GM06990 (cell line): ENCODE measurements around the gene HRAS.

ENCODE experiments used
- DNase-seq: peaks from one replicate; pipeline ENCODE4 v3.0.0-alpha.2; 2011; ENCODE audit not compliant: insufficient read length; ENCODE audit errors: extremely low read depth
- H3K27me3 ChIP-seq: replicated peaks from 2 replicates; pipeline ENCODE4 v1.6.0; 2011; ENCODE audit warnings: low read length; ENCODE audit not compliant: control insufficient read depth, insufficient read depth
- H3K36me3 ChIP-seq: 2 replicates; pipeline ENCODE4 v1.5.1; 2011; ENCODE audit warnings: low read length; ENCODE audit not compliant: control insufficient read depth, insufficient read depth
- H3K4me3 ChIP-seq: replicated peaks from 2 replicates; pipeline ENCODE4 v1.5.1; 2011; ENCODE audit warnings: low read depth, mild to moderate bottlenecking, control low read depth, low read length
- CTCF ChIP-seq: IDR thresholded peaks from 2 replicates; pipeline ENCODE4 v1.5.1; 2011; ENCODE audit warnings: low read length, control low read depth, mild to moderate bottlenecking, inconsistent platforms; ENCODE audit not compliant: insufficient read depth, poor library complexity, severe bottlenecking

Gene HRAS

GRCh38 chr11:578276-579035, 43.1 kb upstream of the HRAS start:
- no peak for DNase-seq
- peak overlapping the region; percentile 97 for H3K4me3 ChIP-seq
- peaks cover 5% of the 10 kb centered on the region for H3K36me3 ChIP-seq
- H3K27me3 ChIP-seq, result peaks cover 2% of the 10 kb centered on the region; the same call in 1 of the 2 replicates
- no peak for TF ChIP-seq CTCF

- TF ChIP-seq CTCF, result no peak
- Histone ChIP-seq H3K27me3 (peaks cover 2% of the 10 kb centered on the region; the same call in 1 of the 2 replicates), H3K36me3 (peaks cover 5% of the 10 kb centered on the region), H3K4me3 (peak overlapping the region; percentile 97)
- DNase-seq, result no peak
Measured at GRCh38 chr11:577611-577894, 42.2 kb upstream of the HRAS start.

GRCh38 chr11:576811-577610, 41.6 kb upstream of the HRAS start:
- no peak for DNase-seq
- Histone ChIP-seq H3K36me3 (peaks cover 4% of the 10 kb centered on the region), H3K4me3 (peak overlapping the region; percentile 97), H3K27me3 (peaks cover 2% of the 10 kb centered on the region; the same call in 1 of the 2 replicates)
- TF ChIP-seq CTCF, result no peak

- TF ChIP-seq CTCF, result no peak
- Histone ChIP-seq H3K36me3 (no peaks in the 10 kb centered on the region; the same call in none of the 2 replicates), H3K4me3 (peak within 1 kb of the TSS; percentile 97), H3K27me3 (peaks cover 2% of the 10 kb centered on the region; the same call in 1 of the 2 replicates)
- DNase-seq, result peak; percentile 95
Measured at GRCh38 chr11:575996-576768, 40.8 kb upstream of the HRAS start, which contains the start of gene PHRF1. TSS of gene PHRF1 (plus strand) at chr11:576470. CDS start at chr11:581513, 5,043 bp downstream.

GRCh38 chr11:575313-575995, 40.1 kb upstream of the HRAS start:
- peak; percentile 65 for DNase-seq
- H3K36me3 ChIP-seq, result no peaks in the 10 kb centered on the region; the same call in none of the 2 replicates
- no peak for TF ChIP-seq CTCF

More at GRCh38 chr11:575313-575995, 40.1 kb upstream of the HRAS start:
- peak overlapping the region; percentile 61 for H3K4me3 ChIP-seq
- peaks cover 2% of the 10 kb centered on the region; the same call in 1 of the 2 replicates for H3K27me3 ChIP-seq
